ACHN (cell line): Measurements from ENCODE around the gene CCNK.

ENCODE experiments used
- DNase-seq: peaks from one replicate; pipeline ENCODE4 v3.0.0-alpha.2; 2015
- in situ Hi-C: cut with HindIII; loops from 2 replicates; pipeline ENCODE4 v1.10.0; 2017; ENCODE audit warnings: low sequenced_read_pairs, low pct_ligation_motif_present, low pct_unique_long_range_greater_than_20kb

The CCNK gene

DNA sequence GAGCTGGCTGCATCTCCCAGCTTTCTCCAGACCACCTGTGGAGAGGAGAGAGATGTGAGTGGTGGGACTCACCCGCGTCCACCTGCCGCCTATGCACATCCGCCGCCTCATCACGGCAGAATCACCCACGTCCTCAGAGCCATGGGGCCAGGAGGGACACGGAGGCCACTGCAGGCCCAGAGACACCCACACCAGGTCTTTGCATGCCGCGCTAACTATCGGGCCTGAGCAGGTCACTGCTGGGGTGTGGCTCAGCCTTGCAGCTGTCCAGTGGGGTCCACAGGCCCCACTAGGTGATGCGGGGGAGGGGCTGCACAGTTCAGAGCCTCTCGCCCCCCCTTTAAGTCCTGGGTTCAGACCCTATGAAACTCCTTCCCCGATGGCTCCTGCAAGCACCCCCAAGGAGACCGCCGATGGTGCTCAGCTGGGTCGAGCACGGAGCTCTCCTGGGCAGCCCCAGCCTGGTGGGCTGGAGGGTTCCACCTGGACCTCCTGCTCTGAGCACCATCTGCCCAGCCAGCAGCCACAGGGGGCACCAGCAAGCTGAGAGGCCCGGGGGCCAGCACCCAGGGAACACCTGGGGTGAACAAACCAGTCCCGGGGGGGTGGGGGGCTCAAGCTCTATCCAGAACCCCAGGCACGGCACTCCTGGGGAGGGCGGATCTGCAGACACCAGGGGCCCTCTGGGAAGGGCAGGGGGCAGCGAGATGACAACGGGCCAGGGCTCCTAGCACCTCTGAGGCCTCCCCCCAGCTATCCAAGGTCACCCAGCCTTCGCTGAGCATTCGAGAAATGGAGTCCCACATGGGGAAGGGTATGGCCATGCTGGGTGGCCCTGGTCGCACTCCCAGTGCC is 34.3 kb downstream of the CCNK start:
- no peak for DNase-seq
- in situ Hi-C loops: no loop called here

GRCh38 chr14:99516156-99516870 is 35.1 kb downstream of the CCNK start:
- in situ Hi-C loops: no loop called here

GRCh38 chr14:99516871-99517642 is 35.8 kb downstream of the CCNK start:
- DNase-seq: no peak
- in situ Hi-C loops: no loop called here

More at GRCh38 chr14:99516156-99516870, 35.1 kb downstream of the CCNK start:
- no peak for DNase-seq

DNA sequence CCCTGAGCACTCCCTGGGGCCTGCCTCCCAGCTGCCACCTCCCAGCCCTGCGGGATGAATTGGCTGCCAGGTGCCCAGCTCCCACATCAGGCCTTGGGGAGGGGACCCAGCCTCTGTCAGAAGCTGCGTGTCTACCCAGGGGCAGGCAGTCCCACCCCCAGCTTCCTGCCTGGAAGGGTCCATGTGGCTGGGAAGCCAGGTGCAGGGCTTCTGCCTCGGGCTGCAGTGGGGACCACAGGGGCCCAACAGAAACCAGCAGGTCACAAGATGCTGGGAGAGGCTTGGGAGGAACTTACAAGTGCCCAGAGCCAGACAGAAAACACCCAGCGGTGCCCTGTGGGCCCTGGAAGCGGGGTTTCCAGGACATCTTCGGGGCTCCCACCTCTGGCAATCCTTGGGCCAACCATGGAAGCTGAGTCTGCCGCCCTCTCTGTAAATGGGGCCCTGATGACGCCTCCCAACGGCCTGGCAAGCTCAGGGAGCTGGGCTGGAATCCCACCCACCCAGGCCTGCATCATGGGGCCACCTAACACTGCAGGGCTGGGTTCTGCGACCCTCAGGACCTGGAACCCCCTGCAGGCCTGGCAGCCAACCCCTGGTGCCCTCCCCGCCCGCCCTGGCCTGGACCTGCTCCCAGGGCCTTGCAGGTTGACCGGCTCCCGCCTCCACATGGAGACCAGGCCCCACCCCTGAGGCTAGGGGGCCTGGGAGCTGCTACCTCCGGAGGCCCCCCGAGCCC is 36.6 kb downstream of the CCNK start:
- DNase-seq: no peak
- in situ Hi-C loops: no loop called here

DNA sequence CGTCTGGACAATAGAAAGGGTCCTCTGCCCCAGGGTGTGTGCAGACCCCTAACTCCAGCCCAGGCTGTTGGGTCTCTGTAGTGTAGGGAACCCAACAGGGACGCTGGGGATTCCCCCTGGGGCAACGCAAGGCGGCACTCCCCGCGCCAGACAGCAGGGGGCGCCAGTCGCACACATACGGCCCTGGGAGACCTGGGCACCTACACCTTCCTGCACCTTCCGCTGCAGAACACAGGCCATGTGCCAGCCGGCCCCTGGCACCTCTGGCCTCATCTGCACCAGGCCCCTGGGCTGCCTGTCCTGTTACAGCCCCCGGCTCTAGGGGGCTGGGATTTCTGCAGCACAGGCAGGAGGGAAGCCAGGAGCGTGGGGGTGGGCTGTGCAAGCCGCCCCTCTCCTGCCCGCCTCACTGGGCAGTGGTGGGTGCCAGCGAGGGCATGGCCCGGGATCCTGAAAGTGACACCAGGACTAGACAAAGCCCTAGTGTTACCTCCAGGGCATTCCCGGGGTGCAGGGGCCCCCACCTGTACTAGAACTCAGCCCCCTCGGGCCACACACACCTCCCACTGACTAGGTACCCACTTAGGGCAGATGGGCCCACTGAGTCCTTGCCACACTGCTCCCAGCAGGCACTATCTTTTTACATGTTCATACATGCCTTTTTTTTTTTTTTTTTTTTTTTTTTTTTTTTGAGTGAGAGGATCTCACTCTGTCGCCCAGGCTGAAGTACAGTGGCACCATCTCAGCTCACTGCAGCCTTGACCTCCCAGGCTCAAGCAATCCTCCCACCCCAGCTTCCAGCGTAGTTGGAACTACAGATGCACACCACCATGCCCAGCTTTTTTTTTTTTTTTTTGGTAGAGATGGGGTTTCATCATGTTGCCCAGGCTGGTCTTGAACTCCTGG is 37.5 kb downstream of the CCNK start:
- DNase-seq: peak; percentile 53
- in situ Hi-C loops: no loop called here

- DNase-seq: no peak
- in situ Hi-C loops: no loop called here
These were observed 38.2 kb downstream of the CCNK start for GRCh38 chr14:99519347-99519881.

GRCh38 chr14:99519931-99520421 is 38.8 kb downstream of the CCNK start:
- in situ Hi-C loops: no loop called here

GRCh38 chr14:99520571-99521081 is 39.4 kb downstream of the CCNK start:
- DNase-seq: no peak
- in situ Hi-C loops: no loop called here

More at GRCh38 chr14:99519931-99520421, 38.8 kb downstream of the CCNK start:
- DNase-seq: no peak

DNA sequence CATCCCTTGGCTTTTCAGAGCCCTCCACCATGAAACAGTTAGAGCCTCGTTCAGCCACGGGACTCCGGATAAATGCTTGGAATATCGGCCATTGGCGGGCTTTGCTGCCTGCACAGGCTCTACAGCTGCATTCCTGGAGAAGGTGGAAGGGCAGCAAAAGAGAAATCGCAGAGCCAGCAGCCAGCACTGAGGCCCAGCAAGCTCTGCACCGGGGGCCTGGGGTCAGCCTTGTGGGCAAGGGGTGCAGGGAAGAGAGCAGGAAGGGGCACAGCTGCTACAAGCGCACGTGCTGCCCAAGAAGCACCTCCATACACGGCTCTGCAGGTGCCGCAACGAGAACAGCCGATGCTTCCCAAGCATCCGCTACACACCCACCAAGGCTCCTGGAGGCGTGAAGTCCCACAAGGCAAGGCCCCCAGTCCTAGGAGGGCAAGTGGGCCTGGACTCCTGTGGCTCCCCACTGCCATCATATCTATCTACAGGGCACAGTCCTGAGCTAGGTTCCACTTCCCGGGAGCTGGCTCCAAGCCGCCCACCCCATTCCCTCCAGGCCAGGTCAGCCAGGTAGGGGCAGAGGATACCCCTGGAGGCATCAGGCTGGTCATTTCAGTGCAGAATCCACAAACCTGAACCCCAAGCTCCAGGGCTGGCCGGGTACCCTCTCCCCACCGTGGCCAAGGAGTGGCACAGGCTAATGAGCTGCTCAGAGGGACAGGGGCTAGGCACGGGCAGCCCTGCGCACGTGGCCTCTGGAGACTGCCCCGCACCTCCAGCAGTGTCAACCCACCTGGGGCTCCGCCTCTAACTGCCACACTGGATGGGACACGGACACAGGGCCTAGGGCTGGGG is 40.2 kb downstream of the CCNK start:
- in situ Hi-C loops: no loop called here
- no peak for DNase-seq

DNA sequence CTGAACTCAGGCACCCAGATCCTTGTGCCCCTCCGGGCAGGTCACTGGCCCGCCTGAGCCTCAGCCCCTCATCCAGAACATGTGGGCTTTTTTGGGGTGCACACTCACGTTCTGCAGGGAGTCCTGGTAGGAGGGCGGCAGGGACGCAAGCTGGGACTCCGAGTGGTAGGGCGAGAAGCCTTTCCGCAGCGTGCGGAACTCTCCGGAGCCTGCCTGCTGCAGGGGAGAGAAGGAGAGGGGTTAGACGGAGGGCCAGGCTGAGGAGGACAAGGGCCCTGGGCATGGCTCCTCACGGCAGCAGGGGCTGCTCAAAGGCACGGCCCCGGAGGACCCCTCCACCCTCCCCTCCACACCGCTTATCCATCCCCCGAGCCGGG is 40.8 kb downstream of the CCNK start:
- in situ Hi-C loops: no loop called here
- no peak for DNase-seq

DNA sequence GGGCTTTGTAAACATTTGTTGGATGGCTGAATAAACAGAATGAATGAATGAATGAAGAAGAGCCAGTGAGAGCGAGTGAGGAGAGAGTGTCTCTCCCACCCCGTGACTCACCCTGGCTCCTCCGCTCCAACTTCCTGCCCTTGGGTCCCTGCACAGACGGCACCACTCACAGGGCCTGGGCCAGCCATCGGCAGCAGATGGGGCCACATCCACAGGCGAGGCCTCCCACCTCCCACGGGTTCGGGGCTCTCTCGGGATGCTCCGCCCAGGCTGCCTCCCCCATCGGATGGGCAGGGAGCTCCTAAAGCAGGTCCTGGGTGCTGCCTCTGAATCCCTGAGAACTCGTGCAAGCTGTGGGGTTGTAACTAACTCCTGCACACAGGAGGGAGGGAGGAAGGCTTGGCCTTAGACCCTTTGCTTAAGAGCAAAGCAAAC is 41.3 kb downstream of the CCNK start:
- in situ Hi-C loops: no loop called here
- no peak for DNase-seq

- no peak for DNase-seq
- in situ Hi-C loops: no loop called here
These were observed 41.9 kb downstream of the CCNK start for GRCh38 chr14:99522934-99523703.

DNA sequence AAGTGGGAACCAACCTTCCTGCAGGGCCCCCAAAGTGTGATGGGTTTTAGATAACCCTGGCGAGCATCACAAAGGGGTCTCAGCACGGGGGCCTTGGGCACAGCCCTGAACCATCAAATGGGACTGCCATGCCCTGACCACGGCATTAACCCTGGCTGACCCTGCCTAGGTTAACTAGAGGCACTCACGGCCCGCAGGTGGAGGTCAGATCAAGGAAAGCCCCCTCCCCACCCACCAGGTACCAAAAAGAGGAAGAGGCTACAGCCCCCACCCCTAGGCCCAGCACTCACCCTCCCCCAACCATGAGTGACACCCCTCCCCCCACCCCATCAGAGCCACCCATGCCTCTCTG is 42.5 kb downstream of the CCNK start:
- DNase-seq: no peak
- in situ Hi-C loops: no loop called here

DNA sequence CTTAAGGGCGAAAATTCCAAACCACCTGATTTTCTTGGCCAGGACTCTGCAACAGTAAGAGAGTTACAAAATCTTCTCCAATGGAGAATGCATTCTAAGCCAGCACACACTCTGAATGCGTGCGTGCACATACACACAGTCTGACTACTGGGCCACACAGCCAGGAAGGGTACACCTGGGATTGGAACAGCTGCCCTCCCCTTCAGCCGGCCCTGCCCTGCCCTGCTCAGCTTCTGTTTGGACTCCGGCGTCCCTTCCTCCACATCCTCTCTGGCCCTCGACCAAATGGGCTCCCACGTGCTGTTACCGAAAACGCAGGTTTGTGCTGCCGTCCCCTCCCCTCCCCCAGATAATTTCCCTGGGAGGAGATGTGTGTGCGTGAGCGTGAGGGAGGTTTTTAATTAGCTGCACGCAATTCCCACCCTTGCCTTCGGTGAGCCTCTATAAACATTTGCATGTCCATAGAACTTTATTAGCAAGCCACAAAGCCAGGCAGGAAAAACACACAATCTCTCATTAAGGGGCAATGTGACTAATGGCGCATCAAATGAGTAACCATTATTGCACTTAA is 43.0 kb downstream of the CCNK start:
- DNase-seq: no peak
- in situ Hi-C loops: no loop called here
